Stimulated activated CD4-positive, alpha-beta T cell treated with anti-CD3 and anti-CD28 coated beads, Interleukin-4, amount 100 ng/mL, for 1 hour (primary cell): ENCODE data around the gene OTOP3.

Experiments
- DNase-seq: peaks from one replicate; pipeline ENCODE4 v3.0.0-alpha.2; 2020

The OTOP3 gene

DNA sequence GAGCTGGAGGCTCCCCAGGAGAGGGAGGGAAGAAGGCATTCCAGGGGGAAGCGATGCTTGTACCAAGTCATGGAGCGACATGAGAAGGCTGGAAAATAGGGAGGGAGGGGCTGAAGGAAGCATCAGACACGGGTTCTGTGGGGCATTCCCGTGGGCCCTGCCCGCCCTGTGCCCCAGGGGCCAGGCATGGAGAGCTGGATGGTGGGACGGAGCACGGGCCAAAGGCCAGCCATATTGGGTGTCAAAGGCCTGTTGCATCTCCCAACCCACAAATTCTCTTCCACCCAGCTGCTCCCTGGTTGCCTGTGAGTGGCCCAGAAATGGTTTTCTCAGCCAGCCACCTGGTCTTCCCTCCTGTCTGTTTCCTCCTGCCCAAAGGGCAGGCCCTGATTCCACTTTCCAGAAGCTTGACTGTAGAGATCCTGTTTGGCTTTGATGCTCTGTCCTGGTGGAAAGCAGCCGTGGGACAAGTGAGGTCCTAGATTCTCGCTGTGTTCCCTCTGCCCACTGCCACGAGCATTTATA lies 54.9 kb downstream of the OTOP3 start:
- no peak for DNase-seq

DNA sequence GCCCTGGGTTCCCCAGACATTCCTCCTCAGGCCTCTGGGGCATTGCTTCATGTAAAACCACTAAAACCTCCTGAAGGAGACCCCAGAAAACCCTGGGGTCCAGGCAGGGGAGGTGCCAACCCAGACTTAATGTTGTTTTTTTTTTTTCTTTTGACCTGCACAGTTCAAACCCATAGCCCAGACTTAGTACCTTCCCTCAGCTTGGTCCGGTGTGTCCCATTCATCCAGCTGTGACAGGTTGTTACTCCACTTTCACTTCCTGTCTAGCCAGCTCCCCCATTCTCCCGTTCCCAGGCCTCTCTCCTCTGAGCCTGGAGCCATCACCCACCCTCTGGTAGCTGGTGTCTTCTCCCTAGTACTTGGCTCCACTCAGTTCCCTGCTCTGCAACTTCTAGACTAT lies 56.5 kb downstream of the OTOP3 start:
- DNase-seq = no peak

DNA sequence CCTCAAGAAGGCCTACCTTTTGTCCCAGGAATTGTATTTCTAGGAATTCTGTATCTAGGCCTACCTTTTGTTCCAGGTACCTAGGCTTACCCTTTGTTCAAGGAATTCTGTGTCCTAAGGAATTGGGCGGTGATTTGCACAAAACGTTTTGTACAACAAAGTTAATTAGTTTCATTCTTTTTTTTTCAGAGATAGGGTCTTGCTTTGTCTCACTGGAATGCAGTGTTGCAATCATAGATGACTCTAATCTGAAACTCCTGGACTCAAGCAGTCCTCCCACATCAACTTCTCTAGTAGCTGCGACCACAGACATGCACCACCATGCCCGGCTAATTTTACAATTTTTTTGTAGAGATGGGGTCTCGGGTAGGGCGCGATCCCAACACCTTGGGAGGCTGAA lies 58.7 kb downstream of the OTOP3 start:
- no peak for DNase-seq

DNA sequence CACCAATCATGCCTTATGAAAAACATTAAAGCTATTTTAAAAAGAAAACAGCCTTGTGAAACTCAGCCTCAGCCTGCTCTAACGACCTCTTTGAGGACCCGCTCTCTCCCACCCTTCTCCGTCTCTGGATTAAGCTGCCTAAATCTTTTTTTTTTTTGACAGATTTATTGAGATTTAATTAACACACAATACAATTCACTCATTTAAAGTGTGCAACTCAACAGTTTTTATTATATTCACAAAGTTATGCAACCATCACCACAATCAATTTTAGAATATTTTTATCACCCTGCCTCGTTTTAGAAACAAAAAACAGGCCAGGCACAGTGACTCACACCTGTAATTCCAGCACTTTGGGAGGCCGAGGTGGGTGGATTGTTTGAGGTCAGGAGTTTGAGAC lies 60.1 kb downstream of the OTOP3 start:
- DNase-seq = no peak

DNA sequence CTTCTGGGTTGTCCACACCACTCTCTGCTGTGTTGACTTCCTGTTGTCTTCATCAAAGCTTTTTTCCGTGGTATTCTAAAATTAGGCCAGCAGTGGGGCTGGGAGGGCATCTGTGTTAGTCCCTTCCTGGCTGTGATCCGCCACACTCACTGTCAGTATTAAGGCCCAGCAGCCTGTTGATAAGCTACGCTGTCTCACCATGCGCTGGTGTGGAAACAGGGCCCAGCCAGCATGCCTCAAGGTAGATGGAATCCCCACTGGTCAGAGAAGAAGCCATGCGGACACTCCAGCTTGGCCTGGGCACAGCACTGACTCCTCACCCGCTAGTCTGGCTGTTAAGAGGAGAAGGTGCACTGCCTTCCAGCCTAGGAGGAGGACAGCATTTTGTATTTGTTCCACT lies 63.1 kb downstream of the OTOP3 start:
- no peak for DNase-seq

DNA sequence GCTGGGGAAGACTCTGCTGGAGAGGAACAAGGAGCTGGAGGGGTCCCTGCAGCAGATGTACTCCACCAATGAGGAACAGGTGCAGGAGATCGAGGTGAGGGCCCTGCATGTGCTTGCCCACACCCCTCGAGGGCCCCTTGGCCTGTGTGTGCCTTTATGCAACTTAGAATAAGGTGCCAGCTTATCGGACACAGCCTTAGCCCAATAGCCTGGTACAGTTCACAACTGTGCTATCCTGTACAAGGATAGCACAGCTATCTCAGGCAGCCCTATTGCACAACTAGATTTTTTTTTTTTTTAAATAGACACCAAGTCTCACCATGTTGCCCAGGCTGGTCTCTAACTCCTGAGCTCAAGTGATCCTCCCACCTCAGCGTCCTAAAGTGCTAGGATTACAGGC lies 63.8 kb downstream of the OTOP3 start:
- no peak for DNase-seq
